SK-N-SH treated with all-trans-retinoic acid at 6 μM for 48 hours (cell line): ENCODE data around the gene ADK.

ENCODE experiments used
- ATAC-seq: fragments of 200-7000 bp; cut with Tn5 transposase; 3 replicates; pipeline ENCODE4 v1.9.1; 2020; ENCODE audit warnings: mild to moderate bottlenecking, moderate library complexity
- BACH2 ChIP-seq: fragments of 250-450 bp; sonication (Bioruptor Pico); IDR thresholded peaks from 2 replicates; pipeline ENCODE4 v1.9.0; 2021; ENCODE audit warnings: mild to moderate bottlenecking, borderline replicate concordance
- CREB5 ChIP-seq: fragments of 250-450 bp; sonication (Bioruptor Pico); IDR thresholded peaks from 2 replicates; pipeline ENCODE4 v1.5.1; 2020; ENCODE audit warnings: low read depth, mild to moderate bottlenecking, moderate library complexity
- CSDC2 ChIP-seq: fragments of 250-450 bp; sonication (Bioruptor Pico); IDR thresholded peaks from 2 replicates; pipeline ENCODE4 v1.5.0; 2020; ENCODE audit warnings: mild to moderate bottlenecking, moderate library complexity
- CSRNP3 ChIP-seq: fragments of 250-450 bp; sonication (Bioruptor Pico); IDR thresholded peaks from 2 replicates; pipeline ENCODE4 v1.5.1; 2021; ENCODE audit warnings: mild to moderate bottlenecking, moderate library complexity
- ESRRG ChIP-seq: fragments of 250-450 bp; sonication (Bioruptor Pico); IDR thresholded peaks from 2 replicates; pipeline ENCODE4 v1.6.1; 2021; ENCODE audit warnings: mild to moderate bottlenecking
- GLIS3 ChIP-seq: fragments of 250-450 bp; sonication (Bioruptor Pico); IDR thresholded peaks from 2 replicates; pipeline ENCODE4 v1.5.0; 2020; ENCODE audit warnings: mild to moderate bottlenecking, moderate library complexity
- OSR1 ChIP-seq: fragments of 250-450 bp; sonication (Bioruptor Pico); IDR thresholded peaks from 2 replicates; pipeline ENCODE4 v1.8.0; 2022; ENCODE audit warnings: moderate library complexity, mild to moderate bottlenecking, inconsistent platforms
- PATZ1 ChIP-seq: fragments of 250-450 bp; sonication (Bioruptor Pico); IDR thresholded peaks from 2 replicates; pipeline ENCODE4 v1.8.0; 2020; ENCODE audit warnings: mild to moderate bottlenecking, moderate library complexity, borderline replicate concordance
- POU6F1 ChIP-seq: fragments of 250-450 bp; sonication (Bioruptor Pico); IDR thresholded peaks from 2 replicates; pipeline ENCODE4 v1.8.0; 2021; ENCODE audit warnings: low read depth, mild to moderate bottlenecking, moderate library complexity, borderline replicate concordance
- PPARA ChIP-seq: fragments of 250-450 bp; sonication (Bioruptor Pico); IDR thresholded peaks from 2 replicates; pipeline ENCODE4 v1.5.0; 2020; ENCODE audit warnings: mild to moderate bottlenecking, borderline replicate concordance
- SNAI2 ChIP-seq: fragments of 250-450 bp; sonication (Bioruptor Pico); IDR thresholded peaks from 2 replicates; pipeline ENCODE4 v1.5.0; 2020; ENCODE audit warnings: mild to moderate bottlenecking, moderate library complexity
- TOX ChIP-seq: fragments of 250-450 bp; sonication (Bioruptor Pico); IDR thresholded peaks from 2 replicates; pipeline ENCODE4 v1.8.0; 2021; ENCODE audit warnings: mild to moderate bottlenecking, moderate library complexity, borderline replicate concordance
- TSHZ2 ChIP-seq: fragments of 250-450 bp; sonication (Bioruptor Pico); IDR thresholded peaks from 2 replicates; pipeline ENCODE4 v1.5.0; 2020; ENCODE audit warnings: mild to moderate bottlenecking, moderate library complexity
- ZFP3 ChIP-seq: fragments of 250-450 bp; sonication (Bioruptor Pico); IDR thresholded peaks from 2 replicates; pipeline ENCODE4 v1.5.0; 2020; ENCODE audit warnings: mild to moderate bottlenecking, moderate library complexity
- ZFP30 ChIP-seq: fragments of 450-650 bp; formaldehyde crosslinking; IDR thresholded peaks from 2 replicates; pipeline ENCODE4 v1.5.0; 2022; ENCODE audit warnings: mild to moderate bottlenecking, moderate library complexity
- ZNF565 ChIP-seq: fragments of 450-650 bp; formaldehyde crosslinking; conservative IDR thresholded peaks from 2 replicates; pipeline ENCODE4 v1.5.0; 2020; ENCODE audit warnings: low read depth, mild to moderate bottlenecking, moderate library complexity
- ZNF70 ChIP-seq: fragments of 450-650 bp; formaldehyde crosslinking; IDR thresholded peaks from 2 replicates; pipeline ENCODE4 v1.5.0; 2020; ENCODE audit warnings: mild to moderate bottlenecking, moderate library complexity

Gene ADK

GRCh38 chr10:74305730-74306129 lies 154.7 kb downstream of the ADK start (continued):
- no peak for TF ChIP-seq POU6F1 (CRISPR knock-in tag)

GRCh38 chr10:74306227-74306982 lies 155.4 kb downstream of the ADK start:
- no peak for ATAC-seq
- no peak for TF ChIP-seq ZNF70 (CRISPR knock-in tag)
- TF ChIP-seq TSHZ2 (CRISPR knock-in tag) = no peak
- no peak for TF ChIP-seq SNAI2 (CRISPR knock-in tag)
- TF ChIP-seq ZFP30 = no peak
- TF ChIP-seq ESRRG = no peak
- no peak for TF ChIP-seq PPARA
- TF ChIP-seq TOX (CRISPR knock-in tag) = no peak
- TF ChIP-seq, all 23 proteins: peak for 0

GRCh38 chr10:74307061-74307651 lies 156.1 kb downstream of the ADK start:
- ATAC-seq = no peak

GRCh38 chr10:74310652-74311257 lies 159.7 kb downstream of the ADK start:
- no peak for ATAC-seq
- TF ChIP-seq ZNF70 (CRISPR knock-in tag) = no peak
- TF ChIP-seq TSHZ2 (CRISPR knock-in tag) = no peak
- TF ChIP-seq PATZ1 (CRISPR knock-in tag) = no peak
- TF ChIP-seq TOX (CRISPR knock-in tag) = no peak
- no peak for TF ChIP-seq BACH2 (CRISPR knock-in tag)
- TF ChIP-seq CSDC2 (CRISPR knock-in tag) = no peak
- TF ChIP-seq GLIS3 = no peak
- TF ChIP-seq OSR1 (CRISPR knock-in tag) = no peak
- no peak for TF ChIP-seq CSRNP3
- no peak for TF ChIP-seq ZFP3 (CRISPR knock-in tag)

More at GRCh38 chr10:74307061-74307651, 156.1 kb downstream of the ADK start:
- TF ChIP-seq CREB5 (CRISPR knock-in tag) = no peak
- TF ChIP-seq ZNF565 (CRISPR knock-in tag) = no peak
- no peak for TF ChIP-seq POU6F1 (CRISPR knock-in tag)
